Keratinocyte (primary cell): ENCODE measurements around the gene HSPB1. TPM values are rescaled to one million over a fixed set of nuclear protein-coding genes. Genes with fewer than 3 reads are reported as not detected.
A peak's percentile ranks its signal among the peaks of the same experiment; 100 is the strongest.
"Not testable (repeated sequence)": the region's sequence is repeated elsewhere in the genome, so short reads cannot be mapped to it uniquely, and the experiment has no call there.

Experiments used
- DNase-seq: peaks from one replicate; pipeline ENCODE4 v3.0.0-alpha.2; 2011; ENCODE audit warnings: low read depth, missing footprints, low spot score
- FAIRE-seq: peaks from 2 replicates; lab custom pipeline; 2011; peaks lifted over from hg19 to GRCh38; lab: Jason Lieb, UNC
- H2AFZ ChIP-seq: 2 replicates; pipeline ENCODE4 v1.6.0; 2012; ENCODE audit warnings: low read length, control low read depth, inconsistent platforms; ENCODE audit not compliant: control insufficient read depth
- H3K27ac ChIP-seq: 2 replicates; pipeline ENCODE4 v1.5.1; 2011; ENCODE audit warnings: low read length; ENCODE audit not compliant: control insufficient read depth, insufficient read depth
- H3K27me3 ChIP-seq: 3 replicates; pipeline ENCODE4 v1.6.0; 2011; ENCODE audit warnings: low read length; ENCODE audit not compliant: control insufficient read depth, insufficient read depth; ENCODE audit errors: extremely low read depth
- H3K36me3 ChIP-seq, 2 experiments: 2 replicates in 1 of 2; 3 replicates in 1 of 2; pipeline ENCODE4 v1.5.1; 2011; ENCODE audit warnings: low read length in 2 of 2, mild to moderate bottlenecking in 1 of 2; ENCODE audit not compliant: control insufficient read depth in 2 of 2, insufficient read depth in 2 of 2; ENCODE audit errors: extremely low read depth in 1 of 2
- H3K4me1 ChIP-seq: 3 replicates; pipeline ENCODE4 v1.5.1; 2011; ENCODE audit warnings: low read length; ENCODE audit not compliant: control insufficient read depth, insufficient read depth; ENCODE audit errors: extremely low read depth
- H3K4me2 ChIP-seq: 3 replicates; pipeline ENCODE4 v1.6.0; 2011; ENCODE audit warnings: low read depth, low read length; ENCODE audit not compliant: control insufficient read depth, insufficient read depth; ENCODE audit errors: extremely low read depth
- H3K4me3 ChIP-seq, 3 experiments: fragments of 200-600 bp in 1 of 3; sonication (generic) in 1 of 3; 2 replicates in 2 of 3; 3 replicates in 1 of 3; pipeline ENCODE4 v1.5.1; 2011 to 2016; ENCODE audit warnings: low read length in 3 of 3, mild to moderate bottlenecking in 3 of 3, control low read depth in 2 of 3, inconsistent platforms in 1 of 3, low read depth in 1 of 3, mixed read lengths in 1 of 3, mixed run types in 1 of 3, moderate library complexity in 1 of 3; ENCODE audit not compliant: control insufficient read depth in 2 of 3, insufficient read depth in 2 of 3; ENCODE audit errors: extremely low read depth in 1 of 3
- H3K79me2 ChIP-seq: 2 replicates; pipeline ENCODE4 v1.6.0; 2012; ENCODE audit warnings: low read length; ENCODE audit not compliant: control insufficient read depth, insufficient read depth
- H3K9ac ChIP-seq: 3 replicates; pipeline ENCODE4 v1.6.0; 2011; ENCODE audit warnings: low read length; ENCODE audit not compliant: control insufficient read depth, insufficient read depth; ENCODE audit errors: extremely low read depth
- H3K9me1 ChIP-seq: 3 replicates; pipeline ENCODE4 v1.6.0; 2011; ENCODE audit warnings: low read length; ENCODE audit not compliant: control insufficient read depth, insufficient read depth; ENCODE audit errors: extremely low read depth
- H3K9me3 ChIP-seq: 2 replicates; pipeline ENCODE4 v1.5.1; 2012; ENCODE audit warnings: low read depth, low read length; ENCODE audit not compliant: control insufficient read depth
- H4K20me1 ChIP-seq: 3 replicates; pipeline ENCODE4 v1.6.0; 2011; ENCODE audit warnings: low read length; ENCODE audit not compliant: control insufficient read depth, insufficient read depth; ENCODE audit errors: extremely low read depth
- EZH2 ChIP-seq: IDR thresholded peaks from one replicate; pipeline ENCODE4 v1.6.1; 2012; ENCODE audit warnings: inconsistent platforms, mild to moderate bottlenecking, low read length, moderate library complexity
- dilution Hi-C: fragments of 300-500 bp; cut with MboI; formaldehyde crosslinking; loops from one replicate; pipeline ENCODE4 v1.7.0; 2020; ENCODE audit warnings: low sequenced_read_pairs; ENCODE audit not compliant: extremely low pct_ligation_motif_present
- polyA plus RNA-seq, 5 experiments: library from polyadenylated mRNA; depleted of rRNA in 3 of 5; stranded (reverse) in 3 of 5; stranded (forward) in 1 of 5; unstranded in 1 of 5; fragments of >200 nt; gene quantifications; 1 replicate in 1 of 5; 2 replicates in 3 of 5; 3 replicates in 1 of 5; pipeline versions ENCODE4 v1.2.1 to v1.2.3, GENCODE V29; 2011 to 2012; ENCODE audit warnings: missing spikeins in 2 of 5, low read depth in 1 of 5, low replicate concordance in 1 of 5
- TF ChIP-seq, protein P1 (sequence below), 3 experiments: IDR thresholded peaks in 1 of 3; conservative IDR thresholded peaks in 1 of 3; optimal IDR thresholded peaks in 1 of 3; 2 replicates in 2 of 3; 3 replicates in 1 of 3; pipeline versions ENCODE3 to v1.5.1; 2011; ENCODE audit warnings: low read length in 3 of 3, mild to moderate bottlenecking in 3 of 3, moderate library complexity in 2 of 3, control low read depth in 1 of 3, inconsistent platforms in 1 of 3; ENCODE audit not compliant: insufficient read depth in 2 of 3; ENCODE audit errors: extremely low read depth in 1 of 3

Gene HSPB1
- polyA plus RNA-seq, 1 donor (not counting 4 experiments of a cell fraction or from before 2014, with no cell fraction given): 460 TPM

DNA sequence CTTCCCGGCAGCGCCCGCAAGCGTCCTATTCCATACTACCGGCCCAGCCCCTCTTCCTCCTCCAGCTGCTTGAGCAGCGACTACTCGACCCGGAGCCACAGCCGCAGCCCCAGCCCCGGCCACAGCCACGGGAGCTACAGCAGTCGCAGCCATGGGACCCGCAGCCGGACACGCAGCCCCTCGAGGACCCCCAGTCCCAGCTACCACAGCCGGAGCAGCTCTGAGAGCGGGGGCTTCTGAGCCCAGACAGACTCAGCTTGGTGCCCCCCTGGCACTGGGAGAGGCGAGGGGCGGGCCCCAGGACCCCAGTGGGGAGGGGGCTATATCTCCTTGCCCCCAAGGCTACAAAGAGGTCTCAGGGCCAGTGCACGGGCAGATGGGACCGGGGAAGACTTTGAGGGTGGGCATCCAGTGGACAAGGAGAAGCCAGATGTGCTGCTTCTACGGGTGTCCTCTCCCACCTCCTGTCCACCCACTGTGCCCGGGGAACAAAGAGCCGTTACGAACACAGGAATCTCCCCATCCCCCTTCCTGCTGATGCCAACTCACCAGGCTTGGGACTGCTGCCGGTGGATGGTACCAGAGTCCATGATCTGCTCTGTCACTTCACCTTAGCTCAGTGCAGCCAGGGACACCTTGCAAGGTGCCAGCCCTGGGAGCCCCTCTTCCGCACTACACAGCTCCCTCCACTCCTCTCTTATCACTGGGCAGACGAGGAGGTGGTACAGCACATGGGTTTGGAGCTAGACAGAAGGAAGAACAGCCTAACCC is 16.7 kb upstream of the HSPB1 start:
- no peaks in the 10 kb centered on the region for H3K79me2 ChIP-seq
- H3K9me1 ChIP-seq: no peaks in the 10 kb centered on the region
- H3K36me3 ChIP-seq: no peaks in the 10 kb centered on the region
- no peak overlapping the region for H3K9ac ChIP-seq
- H4K20me1 ChIP-seq: peaks cover 2% of the 10 kb centered on the region
- FAIRE-seq (no peak), DNase-seq (no peak)
- no peak overlapping the region for H2AFZ ChIP-seq
- peaks cover 3% of the 10 kb centered on the region for H3K4me1 ChIP-seq
- H3K4me3 ChIP-seq: no peak overlapping the region
- TF ChIP-seq, protein P1, sequence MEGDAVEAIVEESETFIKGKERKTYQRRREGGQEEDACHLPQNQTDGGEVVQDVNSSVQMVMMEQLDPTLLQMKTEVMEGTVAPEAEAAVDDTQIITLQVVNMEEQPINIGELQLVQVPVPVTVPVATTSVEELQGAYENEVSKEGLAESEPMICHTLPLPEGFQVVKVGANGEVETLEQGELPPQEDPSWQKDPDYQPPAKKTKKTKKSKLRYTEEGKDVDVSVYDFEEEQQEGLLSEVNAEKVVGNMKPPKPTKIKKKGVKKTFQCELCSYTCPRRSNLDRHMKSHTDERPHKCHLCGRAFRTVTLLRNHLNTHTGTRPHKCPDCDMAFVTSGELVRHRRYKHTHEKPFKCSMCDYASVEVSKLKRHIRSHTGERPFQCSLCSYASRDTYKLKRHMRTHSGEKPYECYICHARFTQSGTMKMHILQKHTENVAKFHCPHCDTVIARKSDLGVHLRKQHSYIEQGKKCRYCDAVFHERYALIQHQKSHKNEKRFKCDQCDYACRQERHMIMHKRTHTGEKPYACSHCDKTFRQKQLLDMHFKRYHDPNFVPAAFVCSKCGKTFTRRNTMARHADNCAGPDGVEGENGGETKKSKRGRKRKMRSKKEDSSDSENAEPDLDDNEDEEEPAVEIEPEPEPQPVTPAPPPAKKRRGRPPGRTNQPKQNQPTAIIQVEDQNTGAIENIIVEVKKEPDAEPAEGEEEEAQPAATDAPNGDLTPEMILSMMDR (optimal IDR thresholded peaks at IDR 0.05 in 1 of 3, IDR thresholded peaks at IDR 0.05 in 1 of 3, conservative IDR thresholded peaks at IDR 0.05 in 1 of 3; ENCODE audit: extremely low read depth in 1 of 3, insufficient read depth in 2 of 3, low read length in 3 of 3): no peak
- TF ChIP-seq EZH2: no peak
- dilution Hi-C loops: loop anchor here (10.0 kb wide), 1 partner anchor 81 kb away; the partner anchor contains the start of gene SRRM3
- no peak overlapping the region for H3K27ac ChIP-seq
- no peaks in the 10 kb centered on the region for H3K9me3 ChIP-seq
- H3K27me3 ChIP-seq: peaks cover 29% of the 10 kb centered on the region
- no peak overlapping the region for H3K4me2 ChIP-seq

DNA sequence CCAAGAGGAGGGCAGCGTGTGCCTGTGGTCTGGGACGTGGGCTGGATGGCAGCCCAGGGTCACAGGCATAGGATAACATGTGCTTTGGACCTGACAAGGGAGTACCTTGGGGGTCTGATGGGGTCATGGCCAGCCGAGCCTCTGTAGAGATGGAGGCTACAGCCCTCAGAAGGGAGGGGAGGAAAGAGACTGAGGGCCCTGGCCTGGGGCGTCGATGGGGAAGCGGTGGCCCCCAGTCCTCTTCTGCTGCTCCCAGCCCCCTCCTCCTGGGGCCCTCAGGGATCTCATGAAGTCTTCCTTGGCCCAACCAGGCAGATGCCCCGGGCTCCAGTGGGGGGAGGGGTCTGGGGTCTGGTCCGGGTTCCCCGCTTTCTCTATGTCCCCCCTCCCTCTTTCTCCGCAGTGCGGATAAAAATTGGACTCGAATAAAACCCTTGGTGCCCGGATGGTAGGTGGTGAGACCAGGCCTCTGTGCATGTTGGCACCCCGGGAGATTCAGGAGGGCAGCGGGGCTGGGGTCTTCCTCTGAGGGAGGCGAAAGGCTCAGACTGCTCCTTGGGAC is 15.6 kb upstream of the HSPB1 start:
- H3K4me1 ChIP-seq: peaks cover 10% of the 10 kb centered on the region
- H3K27me3 ChIP-seq: peaks cover 22% of the 10 kb centered on the region
- no peaks in the 10 kb centered on the region for H3K9me3 ChIP-seq
- FAIRE-seq (no peak), DNase-seq (no peak)
- H4K20me1 ChIP-seq: peaks cover 2% of the 10 kb centered on the region
- no peak overlapping the region for H3K9ac ChIP-seq
- H3K27ac ChIP-seq: no peak overlapping the region
- no peaks in the 10 kb centered on the region for H3K9me1 ChIP-seq
- no peak overlapping the region for H2AFZ ChIP-seq
- no peak overlapping the region for H3K4me3 ChIP-seq
- no peak overlapping the region for H3K4me2 ChIP-seq
- H3K36me3 ChIP-seq: no peaks in the 10 kb centered on the region
- dilution Hi-C loops: loop anchor here (10.0 kb wide), 1 partner anchor 82 kb away; the partner anchor contains the start of gene SRRM3
- H3K79me2 ChIP-seq: no peaks in the 10 kb centered on the region
- TF ChIP-seq EZH2: no peak
- TF ChIP-seq, protein P1 (optimal IDR thresholded peaks at IDR 0.05 in 1 of 3, IDR thresholded peaks at IDR 0.05 in 1 of 3, conservative IDR thresholded peaks at IDR 0.05 in 1 of 3; ENCODE audit: extremely low read depth in 1 of 3, insufficient read depth in 2 of 3, low read length in 3 of 3): no peak

DNA sequence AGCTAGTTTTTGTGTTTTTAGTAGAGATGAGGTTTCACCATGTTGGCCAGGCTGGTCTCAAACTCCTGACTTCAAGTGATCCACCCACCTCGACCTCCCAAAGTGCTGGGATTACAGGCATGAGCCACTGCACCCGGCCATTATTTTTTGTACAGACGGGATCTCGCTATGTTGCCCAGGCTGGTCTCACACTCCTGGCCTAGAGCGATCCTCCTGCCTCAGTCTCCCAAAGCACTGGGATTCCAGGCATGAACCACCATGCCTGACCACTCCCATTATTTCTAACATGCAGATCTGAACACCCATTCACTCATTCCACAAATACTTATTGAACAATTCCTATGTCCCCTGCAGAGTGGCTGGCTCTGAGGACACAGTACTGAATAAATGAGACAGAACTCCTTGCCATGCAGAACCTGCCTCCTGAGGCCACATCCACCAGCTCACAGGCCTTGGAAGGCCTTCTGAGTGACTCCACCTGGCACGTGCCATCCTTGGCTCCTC is 11.6 kb upstream of the HSPB1 start:
- H2AFZ ChIP-seq: peak overlapping the region; percentile 83

More for the DNA sequence above, 11.6 kb upstream of the HSPB1 start:
- H3K4me2 ChIP-seq: peak overlapping the region; percentile 82
- H3K27ac ChIP-seq: peak overlapping the region; percentile 96
- peaks cover 35% of the 10 kb centered on the region for H3K4me1 ChIP-seq
- FAIRE-seq, DNase-seq, H3K9me3 ChIP-seq, H4K20me1 ChIP-seq, H3K9me1 ChIP-seq, dilution Hi-C loops, H3K36me3 ChIP-seq, H3K27me3 ChIP-seq, H3K79me2 ChIP-seq: not testable (repeated sequence)
- H3K4me3 ChIP-seq: peak overlapping the region in 2 of 3 experiments; percentile 23 to 52
- H3K9ac ChIP-seq: peak overlapping the region; percentile 78
